Activated CD4-positive, alpha-beta T cell treated with anti-CD3 and anti-CD28 coated beads, Interleukin-2, amount 10 ng/mL, durations not matched to agents 24 days and 14 days (primary cell): ENCODE data around the gene ERICH2. TPM values are rescaled to one million over a fixed set of nuclear protein-coding genes. Genes with fewer than 3 reads are reported as not detected.

Experiments used
- DNase-seq: peaks from one replicate; pipeline ENCODE4 v3.0.0; 2022
- H3K27ac Mint-ChIP-seq: one replicate; pipeline ENCODE4 v1.8.0; 2022; ENCODE audit warnings: mild to moderate bottlenecking, mixed read lengths
- H3K27me3 Mint-ChIP-seq: one replicate; pipeline ENCODE4 v1.8.0; 2022; ENCODE audit warnings: mixed read lengths
- H3K36me3 Mint-ChIP-seq: one replicate; pipeline ENCODE4 v1.8.0; 2022; ENCODE audit warnings: low read depth, mild to moderate bottlenecking, mixed read lengths
- H3K4me1 Mint-ChIP-seq: one replicate; pipeline ENCODE4 v1.8.0; 2021; ENCODE audit warnings: mixed read lengths
- H3K4me3 Mint-ChIP-seq: one replicate; pipeline ENCODE4 v1.8.0; 2022; ENCODE audit warnings: mild to moderate bottlenecking, moderate library complexity, mixed read lengths
- H3K9me3 Mint-ChIP-seq: one replicate; pipeline ENCODE4 v1.8.0; 2021; ENCODE audit warnings: mixed read lengths
- intact Hi-C: fragments of 100-400 bp; cut with micrococcal nuclease; formaldehyde crosslinking; loops from one replicate; pipeline ENCODE4 v1.15.1; 2023
- total RNA-seq: library from RNA; stranded (reverse); gene quantifications from 2 replicates; pipeline ENCODE4 v1.2.3, GENCODE V29; 2022

Gene ERICH2
- total RNA-seq, 1 donor from 2014 or later = not detected

GRCh38 chr2:170817093-170818035 is 47.2 kb downstream of the ERICH2 start:
- no peaks in the 10 kb centered on the region for H3K9me3 Mint-ChIP-seq
- H3K4me3 Mint-ChIP-seq = peak overlapping the region; percentile 83
- intact Hi-C loops = loop anchor here (2.0 to 5.0 kb wide), 3 partner anchors 47 to 1455 kb away; partner anchors contain the start of genes DLX1, ERICH2 and LRP2
- H3K36me3 Mint-ChIP-seq = peaks cover 4% of the 10 kb centered on the region
- peak overlapping the region; percentile 53 for H3K27ac Mint-ChIP-seq
- H3K27me3 Mint-ChIP-seq = peaks cover 80% of the 10 kb centered on the region
- DNase-seq = peak; percentile 82
- H3K4me1 Mint-ChIP-seq = peaks cover 44% of the 10 kb centered on the region

GRCh38 chr2:170818036-170818751 is 48.0 kb downstream of the ERICH2 start:
- H3K36me3 Mint-ChIP-seq = peaks cover 8% of the 10 kb centered on the region
- peaks cover 79% of the 10 kb centered on the region for H3K27me3 Mint-ChIP-seq
- peak; percentile 73 for DNase-seq
- peak overlapping the region; percentile 83 for H3K4me3 Mint-ChIP-seq
- peaks cover 48% of the 10 kb centered on the region for H3K4me1 Mint-ChIP-seq
- intact Hi-C loops = loop anchor here (2.0 to 5.0 kb wide), 2 partner anchors 1267 to 1456 kb away; partner anchors contain the start of genes DLX1 and LRP2
- no peak overlapping the region for H3K27ac Mint-ChIP-seq
- no peaks in the 10 kb centered on the region for H3K9me3 Mint-ChIP-seq

- DNase-seq = no peak
- peaks cover 44% of the 10 kb centered on the region for H3K4me1 Mint-ChIP-seq
- peaks cover 8% of the 10 kb centered on the region for H3K36me3 Mint-ChIP-seq
- peaks cover 74% of the 10 kb centered on the region for H3K27me3 Mint-ChIP-seq
- H3K27ac Mint-ChIP-seq = no peak overlapping the region
- intact Hi-C loops = loop anchor here (2.0 to 5.0 kb wide), 2 partner anchors 1266 to 1457 kb away; partner anchors contain the start of genes DLX1 and LRP2
- H3K9me3 Mint-ChIP-seq = no peaks in the 10 kb centered on the region
- H3K4me3 Mint-ChIP-seq = peak overlapping the region; percentile 83
Measured at GRCh38 chr2:170818752-170819470, 48.7 kb downstream of the ERICH2 start.

GRCh38 chr2:170819680-170820664 is 49.8 kb downstream of the ERICH2 start:
- intact Hi-C loops = loop anchor here (2.0 to 5.0 kb wide), 2 partner anchors 1265 to 1458 kb away; partner anchors contain the start of genes DLX1 and LRP2
- H3K9me3 Mint-ChIP-seq = no peaks in the 10 kb centered on the region
- H3K4me1 Mint-ChIP-seq = peaks cover 37% of the 10 kb centered on the region
- peaks cover 74% of the 10 kb centered on the region for H3K27me3 Mint-ChIP-seq
- no peak for DNase-seq
- H3K36me3 Mint-ChIP-seq = peaks cover 8% of the 10 kb centered on the region
- no peak overlapping the region for H3K27ac Mint-ChIP-seq
- H3K4me3 Mint-ChIP-seq = peak overlapping the region; percentile 76

- intact Hi-C loops = no loop called here
Measured at GRCh38 chr2:170820757-170821530, 50.8 kb downstream of the ERICH2 start.

GRCh38 chr2:170821531-170822289 is 51.5 kb downstream of the ERICH2 start:
- intact Hi-C loops = no loop called here
- H3K4me3 Mint-ChIP-seq = peak overlapping the region; percentile 76
- no peak overlapping the region for H3K27ac Mint-ChIP-seq
- H3K9me3 Mint-ChIP-seq = no peaks in the 10 kb centered on the region
- peaks cover 34% of the 10 kb centered on the region for H3K4me1 Mint-ChIP-seq
- H3K36me3 Mint-ChIP-seq = peaks cover 8% of the 10 kb centered on the region
- H3K27me3 Mint-ChIP-seq = peaks cover 78% of the 10 kb centered on the region
- DNase-seq = no peak

More at GRCh38 chr2:170820757-170821530, 50.8 kb downstream of the ERICH2 start:
- peak overlapping the region; percentile 76 for H3K4me3 Mint-ChIP-seq
- peak; percentile 75 for DNase-seq
- H3K36me3 Mint-ChIP-seq = peaks cover 8% of the 10 kb centered on the region
- H3K9me3 Mint-ChIP-seq = no peaks in the 10 kb centered on the region
- peaks cover 33% of the 10 kb centered on the region for H3K4me1 Mint-ChIP-seq
- peak overlapping the region; percentile 46 for H3K27ac Mint-ChIP-seq
- peaks cover 74% of the 10 kb centered on the region for H3K27me3 Mint-ChIP-seq

GRCh38 chr2:170822290-170823087 is 52.3 kb downstream of the ERICH2 start:
- Mint-ChIP-seq H3K36me3 (peaks cover 8% of the 10 kb centered on the region), H3K9me3 (no peaks in the 10 kb centered on the region), H3K27me3 (peaks cover 80% of the 10 kb centered on the region), H3K4me1 (peaks cover 30% of the 10 kb centered on the region), H3K4me3 (peak overlapping the region; percentile 53), H3K27ac (no peak overlapping the region)
- intact Hi-C loops = loop anchor here (1.0 kb wide), 1 partner anchor 7 kb away; no protein-coding TSS in a partner anchor
- DNase-seq = peak; percentile 78

- H3K9me3 Mint-ChIP-seq = no peaks in the 10 kb centered on the region
- no peak overlapping the region for H3K27ac Mint-ChIP-seq
- intact Hi-C loops = loop anchor here (1.0 kb wide), 1 partner anchor 8 kb away; no protein-coding TSS in a partner anchor
- peaks cover 8% of the 10 kb centered on the region for H3K36me3 Mint-ChIP-seq
- no peak overlapping the region for H3K4me3 Mint-ChIP-seq
- H3K27me3 Mint-ChIP-seq = peaks cover 79% of the 10 kb centered on the region
- peaks cover 29% of the 10 kb centered on the region for H3K4me1 Mint-ChIP-seq
- no peak for DNase-seq
Measured at GRCh38 chr2:170823088-170823897, 53.1 kb downstream of the ERICH2 start.

- intact Hi-C loops = loop anchor here (1.0 kb wide), 1 partner anchor 9 kb away; no protein-coding TSS in a partner anchor
- peaks cover 23% of the 10 kb centered on the region for H3K4me1 Mint-ChIP-seq
- H3K4me3 Mint-ChIP-seq = no peak overlapping the region
- no peak overlapping the region for H3K27ac Mint-ChIP-seq
- peaks cover 8% of the 10 kb centered on the region for H3K36me3 Mint-ChIP-seq
- DNase-seq = no peak
- H3K9me3 Mint-ChIP-seq = no peaks in the 10 kb centered on the region
- peaks cover 79% of the 10 kb centered on the region for H3K27me3 Mint-ChIP-seq
Measured at GRCh38 chr2:170823898-170824215, 53.7 kb downstream of the ERICH2 start.

GRCh38 chr2:170824526-170825015 is 54.4 kb downstream of the ERICH2 start:
- Mint-ChIP-seq H3K9me3 (no peaks in the 10 kb centered on the region), H3K4me1 (peaks cover 23% of the 10 kb centered on the region), H3K27me3 (peaks cover 75% of the 10 kb centered on the region), H3K4me3 (no peak overlapping the region), H3K27ac (no peak overlapping the region), H3K36me3 (peaks cover 8% of the 10 kb centered on the region)
- DNase-seq = no peak
- intact Hi-C loops = no loop called here
